NCI-H1694 treated with DMSO at 0.1 percent for 48 hours (cell line): ENCODE measurements around the gene MPPED1.

Experiments
- DNase-seq: peaks from one replicate; lab custom pipeline; 2025; lab: John Stamatoyannopoulos, UW

MPPED1 gene

GRCh38 chr22:43411040-43411868, 560 bp upstream of the MPPED1 start:
- DNase-seq, result no peak

DNA sequence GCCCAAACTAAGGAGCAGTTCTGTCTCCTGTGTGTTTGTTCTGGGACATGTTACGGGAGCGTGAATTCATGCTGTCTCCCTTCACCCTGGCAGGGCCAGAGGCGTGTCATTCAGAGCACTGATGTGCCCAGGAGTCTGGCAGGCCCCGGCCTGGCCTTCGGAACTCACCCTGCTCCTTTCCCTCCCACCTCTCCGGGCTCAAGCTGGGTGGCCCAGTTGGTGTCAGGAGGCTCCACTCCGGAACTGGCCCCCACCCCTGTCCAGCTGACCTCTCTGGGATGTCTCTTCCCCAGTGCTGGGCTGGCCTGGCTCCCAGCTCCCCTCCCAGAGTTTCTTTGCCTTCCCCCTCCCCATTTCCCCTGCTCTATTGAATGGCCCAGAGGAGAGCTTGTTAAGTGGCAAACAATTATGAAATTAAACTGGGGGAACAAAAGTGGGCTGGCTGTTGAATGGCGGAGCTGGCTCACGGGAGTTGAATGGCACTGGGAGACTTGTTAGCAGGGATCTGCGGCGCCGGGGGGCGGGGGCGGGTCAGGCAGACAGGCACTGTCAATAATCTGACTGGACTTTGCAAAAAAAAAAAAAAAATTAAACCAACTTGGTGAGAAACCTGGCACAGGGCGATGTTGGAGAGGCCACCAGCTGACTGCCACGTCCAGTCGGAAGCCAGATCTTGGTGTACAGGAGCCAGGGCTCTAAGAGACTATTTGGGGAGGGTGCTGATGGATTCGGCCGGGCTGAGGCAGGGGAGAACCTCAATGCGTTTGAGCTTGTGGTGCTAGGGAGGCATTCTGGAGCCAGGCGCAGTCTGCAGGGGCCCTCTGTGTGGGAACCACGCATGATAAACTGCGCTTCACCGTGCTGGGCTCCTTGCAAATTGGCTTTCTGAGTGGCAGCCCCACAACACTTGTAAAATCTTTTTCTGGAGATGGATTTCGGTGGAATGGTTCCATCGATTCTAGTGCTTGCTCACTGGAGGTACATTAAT, 1.3 kb downstream of the MPPED1 start:
- DNase-seq, result no peak

GRCh38 chr22:43413826-43414225, 2.0 kb downstream of the MPPED1 start:
- no peak for DNase-seq

DNA sequence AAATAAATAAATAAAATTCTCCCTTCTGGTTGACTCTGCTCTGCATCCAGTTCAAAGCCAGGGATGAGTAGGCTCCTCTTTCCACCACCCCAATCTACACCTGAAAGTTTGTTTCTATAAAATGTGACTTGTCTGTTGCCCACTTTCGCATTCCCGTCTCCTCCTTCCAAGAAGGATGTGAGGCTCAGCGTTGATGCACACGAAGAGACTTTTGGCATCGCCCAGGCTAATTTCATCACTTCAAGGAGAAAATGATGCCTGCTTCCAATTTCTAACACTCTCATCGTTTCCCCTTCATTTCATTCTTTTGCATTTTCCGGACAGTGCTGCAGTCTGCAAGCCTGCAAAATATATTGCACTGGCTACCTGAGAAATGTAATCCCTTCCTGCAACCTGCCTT, 3.9 kb downstream of the MPPED1 start:
- DNase-seq, result no peak

DNA sequence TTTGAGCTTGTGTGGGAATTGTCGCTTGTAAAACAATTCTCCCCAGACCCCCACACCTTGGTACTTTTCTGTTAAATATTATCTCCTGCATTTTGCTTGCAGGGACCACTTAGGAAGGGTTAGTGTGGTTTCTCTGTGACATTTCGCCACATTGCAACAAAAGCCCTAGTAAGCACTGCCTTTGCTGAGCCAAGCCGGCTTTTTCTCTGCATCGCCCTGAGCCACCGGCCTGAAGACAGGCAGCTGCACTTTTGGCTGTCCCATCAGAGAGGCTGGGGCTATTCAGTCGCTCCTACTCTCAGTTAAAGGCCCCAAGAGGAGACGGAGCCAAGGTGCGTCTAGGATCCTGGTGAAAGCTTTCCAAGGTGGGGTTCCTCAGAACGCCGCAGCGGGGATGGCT, 5.7 kb downstream of the MPPED1 start:
- no peak for DNase-seq

DNA sequence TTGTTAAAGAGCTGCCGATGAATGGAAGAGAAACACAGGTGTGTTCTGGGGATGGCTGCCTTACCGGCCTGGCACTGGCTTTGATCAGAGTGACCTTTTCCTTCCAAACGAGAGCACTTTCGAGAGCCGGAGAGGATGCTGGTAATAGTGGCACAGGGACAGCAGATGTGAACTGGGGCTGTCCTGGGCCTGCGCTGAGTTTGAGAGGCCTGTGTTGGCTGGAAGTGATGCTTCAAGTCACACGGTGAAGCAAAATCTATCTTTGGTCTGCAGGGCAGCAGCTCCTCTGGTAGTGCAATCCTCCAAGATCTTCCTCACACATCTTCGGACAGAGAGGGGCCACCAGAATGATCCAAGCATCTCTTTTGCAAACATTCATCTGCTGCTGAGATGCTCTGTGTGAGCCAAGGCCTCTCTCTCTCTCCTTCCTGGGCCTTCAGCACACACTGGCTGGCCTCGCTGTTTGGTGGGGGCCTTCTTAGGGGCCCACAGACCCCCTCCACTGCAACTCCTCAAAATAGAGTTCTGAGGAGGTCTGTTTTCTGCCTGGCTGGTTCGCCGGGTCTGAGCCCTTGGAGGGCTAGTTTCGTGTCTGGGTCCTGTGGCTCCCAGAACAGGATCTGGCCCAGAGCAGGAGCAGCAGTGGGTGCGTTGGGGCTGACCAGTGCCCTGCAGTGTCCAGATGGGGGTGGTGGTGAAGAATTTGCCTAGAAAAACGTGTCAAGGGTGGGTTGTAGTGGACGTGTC, 6.4 kb downstream of the MPPED1 start:
- no peak for DNase-seq

GRCh38 chr22:43419371-43420080, 7.7 kb downstream of the MPPED1 start:
- no peak for DNase-seq

- no peak for DNase-seq
Observed at GRCh38 chr22:43421046-43421665, 9.3 kb downstream of the MPPED1 start.

DNA sequence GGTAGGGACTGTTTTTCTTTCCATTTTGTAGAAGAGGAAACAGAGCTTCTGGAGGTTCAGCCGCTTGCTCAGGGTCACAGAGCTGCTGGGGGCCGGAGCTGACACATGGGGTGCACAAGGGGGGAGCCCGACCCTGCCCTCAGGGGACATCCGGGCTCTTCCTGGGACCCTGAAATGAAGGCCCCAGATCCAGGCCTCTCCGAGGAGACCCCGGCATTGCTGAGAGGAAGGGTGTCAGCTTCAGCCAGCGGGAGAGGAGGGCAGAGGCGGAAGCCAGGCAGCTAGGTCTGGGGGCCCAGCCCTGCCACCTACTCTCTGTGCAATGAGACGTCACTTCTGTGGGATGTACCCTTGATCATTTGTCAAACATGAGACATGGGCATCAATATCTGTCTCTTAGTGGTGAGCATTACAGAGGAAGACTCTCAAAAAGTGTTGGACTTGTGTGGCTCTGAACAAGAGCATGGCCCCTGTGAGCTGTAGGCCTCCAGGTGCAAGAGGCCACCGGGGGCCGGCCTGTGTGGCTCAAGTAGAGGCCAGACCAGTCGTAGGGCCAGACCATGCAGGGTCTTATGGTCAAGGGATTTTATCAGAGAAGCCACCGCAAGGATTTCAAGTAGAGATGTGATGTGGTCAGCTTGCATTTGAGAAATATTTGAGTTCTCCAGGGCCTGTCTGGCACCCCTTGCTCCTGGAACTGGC, 10.3 kb downstream of the MPPED1 start:
- no peak for DNase-seq

- DNase-seq, result no peak
Observed at GRCh38 chr22:43423046-43423445, 11.2 kb downstream of the MPPED1 start.

DNA sequence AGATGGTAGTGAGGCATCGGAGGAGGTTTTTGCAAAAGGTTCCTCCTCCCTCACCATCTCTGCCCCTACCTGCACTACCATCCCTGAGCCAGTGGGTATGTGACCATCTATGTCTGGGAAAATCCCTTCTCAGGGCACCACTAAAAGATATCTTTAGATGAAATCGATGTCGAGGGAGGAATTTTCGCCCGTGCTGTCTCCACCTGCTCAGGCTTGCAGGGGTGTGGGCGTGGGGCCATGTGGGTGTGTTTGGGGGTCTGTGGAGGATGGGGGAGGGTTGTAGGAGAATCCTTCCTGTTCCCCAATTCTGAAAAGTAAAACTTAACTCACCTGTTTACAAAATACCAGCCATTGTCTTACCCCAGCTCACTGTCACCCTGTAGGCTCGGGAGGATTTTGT, 12.4 kb downstream of the MPPED1 start:
- DNase-seq, result no peak

GRCh38 chr22:43424666-43425630, 13.1 kb downstream of the MPPED1 start:
- DNase-seq, result no peak

- no peak for DNase-seq
Observed at GRCh38 chr22:43425976-43426785, 14.4 kb downstream of the MPPED1 start.

DNA sequence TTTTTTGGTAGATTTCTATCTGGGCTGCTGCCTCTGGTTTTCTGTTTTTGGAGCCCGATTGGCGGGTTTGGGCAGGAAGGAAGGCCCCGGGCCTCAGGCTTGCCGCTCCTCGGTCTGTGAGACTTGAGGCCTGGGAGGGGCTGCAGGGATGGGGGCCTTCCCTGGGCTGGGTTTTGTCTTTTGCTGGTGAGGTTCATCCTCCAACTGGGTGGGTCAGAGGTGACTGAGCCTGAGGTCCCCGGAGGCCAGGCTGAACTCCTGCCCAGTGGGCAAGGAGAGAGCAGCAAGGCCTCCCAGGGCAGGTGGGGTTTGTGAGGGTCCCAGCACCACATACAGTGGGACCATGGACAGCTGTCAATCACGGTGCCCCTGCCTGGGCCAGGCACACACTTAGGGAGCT, 15.0 kb downstream of the MPPED1 start:
- DNase-seq, result no peak

GRCh38 chr22:43427296-43428004, 15.6 kb downstream of the MPPED1 start:
- no peak for DNase-seq

- no peak for DNase-seq
Observed at GRCh38 chr22:43428005-43428485, 16.2 kb downstream of the MPPED1 start.

DNA sequence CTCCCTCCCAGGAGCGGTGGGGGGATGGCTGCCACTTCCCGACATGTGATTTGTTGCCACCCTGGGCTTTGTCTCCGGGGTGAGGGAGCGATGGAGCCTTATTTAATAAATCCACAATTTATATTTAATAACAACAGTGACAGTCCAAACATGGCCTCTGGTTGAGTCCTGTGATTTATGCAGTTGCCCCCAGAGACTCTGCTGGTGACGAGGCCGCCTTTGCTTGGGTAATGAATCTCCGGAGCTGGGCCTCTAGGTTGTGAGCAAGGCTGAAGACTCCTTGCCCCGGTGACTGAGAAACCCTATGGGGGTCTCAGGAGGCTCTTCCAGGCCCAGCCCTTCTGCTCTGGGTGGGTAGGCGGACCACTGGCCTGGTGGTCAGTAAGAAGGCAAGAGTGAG, 16.7 kb downstream of the MPPED1 start:
- no peak for DNase-seq

- DNase-seq, result no peak
Observed at GRCh38 chr22:43429426-43429825, 17.6 kb downstream of the MPPED1 start.
